SK-N-SH treated with all-trans-retinoic acid at 6 μM for 48 hours (cell line): ENCODE results near the gene FAM89B.

Experiments
- ATAC-seq: fragments of 200-7000 bp; cut with Tn5 transposase; 3 replicates; pipeline ENCODE4 v1.9.1; 2020; ENCODE audit warnings: mild to moderate bottlenecking, moderate library complexity
- ARNTL ChIP-seq: fragments of 450-650 bp; formaldehyde crosslinking; IDR thresholded peaks from 2 replicates; pipeline ENCODE4 v1.5.0; 2020; ENCODE audit warnings: low read depth, mild to moderate bottlenecking, moderate library complexity, borderline replicate concordance
- BACH2 ChIP-seq: fragments of 250-450 bp; sonication (Bioruptor Pico); IDR thresholded peaks from 2 replicates; pipeline ENCODE4 v1.9.0; 2021; ENCODE audit warnings: mild to moderate bottlenecking, borderline replicate concordance
- CREB5 ChIP-seq: fragments of 250-450 bp; sonication (Bioruptor Pico); IDR thresholded peaks from 2 replicates; pipeline ENCODE4 v1.5.1; 2020; ENCODE audit warnings: low read depth, mild to moderate bottlenecking, moderate library complexity
- CSDC2 ChIP-seq: fragments of 250-450 bp; sonication (Bioruptor Pico); IDR thresholded peaks from 2 replicates; pipeline ENCODE4 v1.5.0; 2020; ENCODE audit warnings: mild to moderate bottlenecking, moderate library complexity
- CSRNP3 ChIP-seq: fragments of 250-450 bp; sonication (Bioruptor Pico); IDR thresholded peaks from 2 replicates; pipeline ENCODE4 v1.5.1; 2021; ENCODE audit warnings: mild to moderate bottlenecking, moderate library complexity
- ESRRG ChIP-seq: fragments of 250-450 bp; sonication (Bioruptor Pico); IDR thresholded peaks from 2 replicates; pipeline ENCODE4 v1.6.1; 2021; ENCODE audit warnings: mild to moderate bottlenecking
- GLIS3 ChIP-seq: fragments of 250-450 bp; sonication (Bioruptor Pico); IDR thresholded peaks from 2 replicates; pipeline ENCODE4 v1.5.0; 2020; ENCODE audit warnings: mild to moderate bottlenecking, moderate library complexity
- ISL1 ChIP-seq: fragments of 250-450 bp; sonication (Bioruptor Pico); IDR thresholded peaks from 2 replicates; pipeline ENCODE4 v2.1.2; 2022; ENCODE audit warnings: mild to moderate bottlenecking, moderate library complexity
- OSR1 ChIP-seq: fragments of 250-450 bp; sonication (Bioruptor Pico); IDR thresholded peaks from 2 replicates; pipeline ENCODE4 v1.8.0; 2022; ENCODE audit warnings: moderate library complexity, mild to moderate bottlenecking, inconsistent platforms
- PATZ1 ChIP-seq: fragments of 250-450 bp; sonication (Bioruptor Pico); IDR thresholded peaks from 2 replicates; pipeline ENCODE4 v1.8.0; 2020; ENCODE audit warnings: mild to moderate bottlenecking, moderate library complexity, borderline replicate concordance
- POU6F1 ChIP-seq: fragments of 250-450 bp; sonication (Bioruptor Pico); IDR thresholded peaks from 2 replicates; pipeline ENCODE4 v1.8.0; 2021; ENCODE audit warnings: low read depth, mild to moderate bottlenecking, moderate library complexity, borderline replicate concordance
- PPARA ChIP-seq: fragments of 250-450 bp; sonication (Bioruptor Pico); IDR thresholded peaks from 2 replicates; pipeline ENCODE4 v1.5.0; 2020; ENCODE audit warnings: mild to moderate bottlenecking, borderline replicate concordance
- RARB ChIP-seq: fragments of 250-450 bp; sonication (Bioruptor Pico); IDR thresholded peaks from 2 replicates; pipeline ENCODE4 v1.8.0; 2021; ENCODE audit warnings: mild to moderate bottlenecking, moderate library complexity
- SNAI2 ChIP-seq: fragments of 250-450 bp; sonication (Bioruptor Pico); IDR thresholded peaks from 2 replicates; pipeline ENCODE4 v1.5.0; 2020; ENCODE audit warnings: mild to moderate bottlenecking, moderate library complexity
- TCF4 ChIP-seq: fragments of 250-450 bp; sonication (Bioruptor Pico); IDR thresholded peaks from 2 replicates; pipeline ENCODE4 v1.8.0; 2021; ENCODE audit warnings: mild to moderate bottlenecking, moderate library complexity, borderline replicate concordance
- TOX ChIP-seq: fragments of 250-450 bp; sonication (Bioruptor Pico); IDR thresholded peaks from 2 replicates; pipeline ENCODE4 v1.8.0; 2021; ENCODE audit warnings: mild to moderate bottlenecking, moderate library complexity, borderline replicate concordance
- TSHZ2 ChIP-seq: fragments of 250-450 bp; sonication (Bioruptor Pico); IDR thresholded peaks from 2 replicates; pipeline ENCODE4 v1.5.0; 2020; ENCODE audit warnings: mild to moderate bottlenecking, moderate library complexity
- ZC3H10 ChIP-seq: fragments of 250-450 bp; sonication (Bioruptor Pico); IDR thresholded peaks from 2 replicates; pipeline ENCODE4 v1.5.1; 2021; ENCODE audit warnings: mild to moderate bottlenecking, moderate library complexity
- ZFP3 ChIP-seq: fragments of 250-450 bp; sonication (Bioruptor Pico); IDR thresholded peaks from 2 replicates; pipeline ENCODE4 v1.5.0; 2020; ENCODE audit warnings: mild to moderate bottlenecking, moderate library complexity
- ZFP30 ChIP-seq: fragments of 450-650 bp; formaldehyde crosslinking; IDR thresholded peaks from 2 replicates; pipeline ENCODE4 v1.5.0; 2022; ENCODE audit warnings: mild to moderate bottlenecking, moderate library complexity
- ZNF565 ChIP-seq: fragments of 450-650 bp; formaldehyde crosslinking; conservative IDR thresholded peaks from 2 replicates; pipeline ENCODE4 v1.5.0; 2020; ENCODE audit warnings: low read depth, mild to moderate bottlenecking, moderate library complexity
- ZNF70 ChIP-seq: fragments of 450-650 bp; formaldehyde crosslinking; IDR thresholded peaks from 2 replicates; pipeline ENCODE4 v1.5.0; 2020; ENCODE audit warnings: mild to moderate bottlenecking, moderate library complexity
- ZNF8 ChIP-seq: fragments of 450-650 bp; formaldehyde crosslinking; IDR thresholded peaks from 2 replicates; pipeline ENCODE4 v1.5.0; 2020; ENCODE audit warnings: mild to moderate bottlenecking, moderate library complexity

Gene FAM89B

DNA sequence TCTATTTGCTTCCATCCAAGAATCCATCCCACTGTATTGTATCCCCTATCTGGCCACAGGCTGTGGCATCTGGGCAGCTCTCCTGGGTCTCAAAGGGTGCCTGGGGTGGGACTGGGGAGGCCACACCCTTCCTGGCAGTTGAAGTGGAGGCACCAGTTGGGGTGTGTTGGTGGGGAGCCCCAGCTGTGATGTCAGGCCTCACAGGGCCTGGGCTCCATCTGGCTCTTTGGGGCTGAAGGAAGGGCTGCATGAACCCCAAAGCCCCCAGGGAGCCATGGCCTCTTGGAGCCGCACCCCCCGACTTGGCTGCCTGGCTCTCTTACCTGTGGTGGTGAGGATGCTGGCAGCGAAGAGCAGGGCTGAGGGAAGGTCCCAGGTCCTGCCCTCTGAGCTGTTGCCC lies 22.8 kb downstream of the FAM89B start:
- TF ChIP-seq POU6F1 (no peak), BACH2 (CRISPR knock-in tag) (no peak), TOX (CRISPR knock-in tag) (no peak), CSDC2 (CRISPR knock-in tag) (no peak), ESRRG (no peak), ZC3H10 (CRISPR knock-in tag) (no peak), CSRNP3 (no peak), ZNF70 (CRISPR knock-in tag) (no peak), ARNTL (CRISPR knock-in tag) (no peak), PATZ1 (CRISPR knock-in tag) (no peak), OSR1 (CRISPR knock-in tag) (no peak), CREB5 (CRISPR knock-in tag) (no peak), TCF4 (CRISPR knock-in tag) (no peak), PPARA (CRISPR knock-in tag) (no peak), GLIS3 (no peak), TSHZ2 (CRISPR knock-in tag) (no peak), ZNF8 (CRISPR knock-in tag) (no peak), ZFP30 (CRISPR knock-in tag) (no peak)
- TF ChIP-seq, all 23 proteins: peak for 0
- ATAC-seq: peak; percentile 2; the same call in 2 of the 3 replicates

DNA sequence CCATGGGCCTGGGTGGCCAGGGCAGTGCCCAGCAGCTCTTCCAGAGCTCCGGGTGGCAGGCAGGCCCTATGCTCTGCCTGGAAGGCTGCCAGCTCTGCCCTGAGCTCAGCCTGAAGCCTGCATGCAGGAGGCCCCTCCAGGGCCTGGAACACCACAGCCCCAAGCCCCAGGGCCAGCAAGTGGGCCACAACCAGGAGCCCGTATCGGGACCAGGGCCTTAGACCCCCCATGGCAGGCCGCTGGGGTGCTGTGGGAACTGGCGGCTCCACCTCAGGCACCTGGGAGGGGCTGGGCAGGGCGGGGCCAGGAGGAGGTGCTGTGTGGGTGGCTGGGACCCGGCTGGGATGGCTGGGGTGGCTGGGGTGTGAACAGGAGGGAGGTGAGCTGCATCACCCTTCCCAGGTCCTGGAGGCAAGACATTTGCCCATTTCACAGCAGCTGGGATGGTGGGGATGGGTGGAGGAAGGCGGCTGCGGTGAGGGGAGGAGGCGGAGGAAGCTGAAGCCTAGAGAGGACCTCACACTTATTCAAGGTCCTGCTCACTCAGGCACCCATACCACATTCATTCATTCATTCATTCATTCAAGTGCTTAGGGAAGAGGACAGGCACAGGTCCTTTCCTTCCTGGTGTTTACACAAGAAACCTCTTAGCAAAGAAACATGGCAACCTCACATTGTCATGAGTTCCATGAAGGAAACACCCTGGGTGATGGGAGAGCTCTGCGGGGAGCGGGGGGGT lies 23.4 kb downstream of the FAM89B start, which contains the start of gene KCNK7:
KCNK7 (minus strand) TSS at position 258 of the 739 bp plus-strand sequence; CDS start at position 230, 28 bp downstream.
- ATAC-seq: peak; percentile 34
- TF ChIP-seq OSR1 (CRISPR knock-in tag) (no peak), PPARA (CRISPR knock-in tag) (no peak), ISL1 (no peak), GLIS3 (no peak), RARB (no peak), POU6F1 (no peak), ESRRG (no peak), SNAI2 (CRISPR knock-in tag) (no peak), ZC3H10 (CRISPR knock-in tag) (no peak), CREB5 (CRISPR knock-in tag) (no peak), PATZ1 (CRISPR knock-in tag) (no peak), ZNF565 (CRISPR knock-in tag) (no peak), ZNF70 (CRISPR knock-in tag) (no peak), ZFP3 (CRISPR knock-in tag) (no peak), ZFP30 (CRISPR knock-in tag) (no peak), CSDC2 (CRISPR knock-in tag) (no peak)
